CD1c-positive myeloid dendritic cell (primary cell): ENCODE measurements around the gene SEMA4C.

Source experiments
- DNase-seq: peaks from one replicate; pipeline ENCODE4 v3.0.0-alpha.2; 2016; ENCODE audit errors: extremely low spot score

The SEMA4C gene

GRCh38 chr2:96842600-96842999, 27.3 kb downstream of the SEMA4C start:
- no peak for DNase-seq

- no peak for DNase-seq
These were observed 28.0 kb downstream of the SEMA4C start for GRCh38 chr2:96841701-96842495.

GRCh38 chr2:96839875-96840850, 29.7 kb downstream of the SEMA4C start:
- DNase-seq, result no peak

- peak; percentile 62 for DNase-seq
These were observed 30.5 kb downstream of the SEMA4C start for GRCh38 chr2:96839293-96839874.

GRCh38 chr2:96838345-96839292, 31.3 kb downstream of the SEMA4C start:
- no peak for DNase-seq

- no peak for DNase-seq
These were observed 32.3 kb downstream of the SEMA4C start for GRCh38 chr2:96837575-96837974.

- no peak for DNase-seq
These were observed 34.0 kb downstream of the SEMA4C start for GRCh38 chr2:96835830-96836229.

- DNase-seq, result no peak
These were observed 36.9 kb downstream of the SEMA4C start for GRCh38 chr2:96832754-96833507.

- DNase-seq, result no peak
These were observed 37.5 kb downstream of the SEMA4C start for GRCh38 chr2:96832408-96832753.

- DNase-seq, result no peak
These were observed 38.2 kb downstream of the SEMA4C start for GRCh38 chr2:96831679-96832078.

GRCh38 chr2:96830044-96830562, 39.8 kb downstream of the SEMA4C start:
- no peak for DNase-seq

GRCh38 chr2:96828874-96829273, 41.0 kb downstream of the SEMA4C start:
- DNase-seq, result no peak

- DNase-seq, result no peak
These were observed 41.4 kb downstream of the SEMA4C start for GRCh38 chr2:96828436-96828835.

- no peak for DNase-seq
These were observed 43.2 kb downstream of the SEMA4C start for GRCh38 chr2:96826546-96827278.

- no peak for DNase-seq
These were observed 44.8 kb downstream of the SEMA4C start for GRCh38 chr2:96825057-96825456.

- DNase-seq, result no peak
These were observed 45.6 kb downstream of the SEMA4C start for GRCh38 chr2:96824079-96824870.

GRCh38 chr2:96823198-96823597, 46.7 kb downstream of the SEMA4C start:
- no peak for DNase-seq

- DNase-seq, result no peak
These were observed 47.1 kb downstream of the SEMA4C start for GRCh38 chr2:96822786-96823185.
